ENCODE data around the gene RNGTT.
"Not testable (repeated sequence)": the region's sequence is repeated elsewhere in the genome, so short reads cannot be mapped to it uniquely, and the experiment has no call there.

RNGTT gene

DNA sequence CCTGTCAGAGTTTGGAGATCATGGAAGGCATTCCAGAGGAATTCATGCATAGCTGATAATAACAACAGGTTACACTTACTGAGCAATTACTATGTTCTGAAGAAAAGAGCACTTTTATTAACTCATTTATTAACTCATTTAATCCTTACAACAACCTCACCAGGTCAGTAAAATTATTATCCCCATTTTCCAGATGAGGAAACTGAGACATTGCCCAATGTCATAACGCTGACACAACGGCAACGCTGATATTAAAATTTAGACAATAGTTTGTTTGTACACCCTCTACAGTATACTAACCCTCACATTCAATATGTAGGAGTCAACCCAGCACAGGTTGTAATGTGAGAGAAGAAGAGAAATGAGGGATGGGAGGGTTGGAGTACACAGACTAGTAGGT lies 105.0 kb downstream of the RNGTT start:
- DNase-seq: no peak

GRCh38 chr6:88856566-88856965 lies 106.9 kb downstream of the RNGTT start:
- no peak for DNase-seq

DNA sequence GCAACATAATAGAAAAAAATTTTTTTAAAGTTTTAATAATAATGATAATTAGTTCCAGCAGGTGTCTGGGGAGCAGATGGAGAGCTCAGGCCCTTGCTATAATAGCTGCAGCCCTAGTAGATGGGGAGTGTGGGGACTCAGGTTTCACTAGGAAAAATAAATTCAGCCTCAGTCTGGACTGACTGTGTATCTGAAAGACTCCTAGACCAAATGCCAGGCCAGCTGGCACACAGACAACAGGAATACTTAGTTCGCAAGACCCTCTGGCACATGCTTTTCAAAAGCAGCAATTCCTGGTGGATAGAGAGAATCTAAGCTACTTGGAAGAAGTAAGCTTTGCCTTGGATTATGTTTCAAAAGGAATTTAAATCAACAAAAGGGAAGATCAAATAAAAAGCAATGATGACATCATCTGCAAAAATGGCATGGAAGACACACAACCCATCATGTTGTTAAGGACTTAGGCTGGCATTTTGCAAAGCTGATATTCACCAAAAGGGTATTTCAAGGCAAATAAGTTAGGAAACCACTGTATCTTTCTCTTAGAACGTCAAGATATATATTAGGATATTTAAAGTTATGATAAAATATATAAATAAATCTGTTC lies 107.8 kb downstream of the RNGTT start:
- DNase-seq: peak; percentile 94 to 99

- no peak for DNase-seq
Observed at GRCh38 chr6:88852775-88853174, 110.6 kb downstream of the RNGTT start.

DNA sequence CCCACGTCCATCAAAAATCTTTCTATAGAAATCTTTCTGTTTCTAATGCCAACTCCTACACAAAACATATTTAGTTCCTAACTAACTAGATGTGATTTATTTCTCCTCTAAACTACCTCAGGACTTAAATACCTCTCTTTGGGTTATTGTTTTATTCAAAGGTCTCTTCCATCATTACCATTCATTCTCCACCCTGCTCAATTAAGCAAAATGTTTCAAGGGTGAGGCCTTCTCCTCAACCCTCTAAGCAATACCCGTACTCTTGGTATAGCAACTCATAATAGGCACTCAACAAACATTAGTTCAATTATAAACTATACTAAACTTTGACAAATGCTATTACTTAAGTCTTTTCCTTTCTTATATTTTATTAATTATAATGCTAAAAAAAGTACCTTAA lies 111.4 kb downstream of the RNGTT start:
- DNase-seq: no peak

DNA sequence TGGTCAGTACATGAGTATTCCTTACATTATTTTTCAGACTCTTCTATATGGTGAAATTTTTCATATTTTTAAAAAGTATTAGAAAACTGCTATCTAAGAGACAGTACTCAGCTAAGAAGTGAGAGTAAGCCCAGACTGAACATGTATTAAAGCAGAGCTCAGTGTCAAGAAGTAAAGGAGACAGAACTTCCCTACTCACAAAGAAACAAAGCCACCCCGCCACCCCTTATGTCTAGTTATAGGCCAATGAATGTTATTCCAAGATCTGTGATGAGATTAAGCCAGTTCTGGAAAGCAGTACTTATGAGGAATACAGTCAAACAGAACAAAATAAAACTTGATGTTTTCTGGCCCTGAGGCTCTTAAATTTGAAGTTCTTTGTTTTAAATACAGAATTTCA lies 114.5 kb downstream of the RNGTT start:
- DNase-seq: peak in 1 of 2 experiments; percentile 12

GRCh38 chr6:88843040-88843439 lies 120.4 kb downstream of the RNGTT start:
- DNase-seq: no peak

DNA sequence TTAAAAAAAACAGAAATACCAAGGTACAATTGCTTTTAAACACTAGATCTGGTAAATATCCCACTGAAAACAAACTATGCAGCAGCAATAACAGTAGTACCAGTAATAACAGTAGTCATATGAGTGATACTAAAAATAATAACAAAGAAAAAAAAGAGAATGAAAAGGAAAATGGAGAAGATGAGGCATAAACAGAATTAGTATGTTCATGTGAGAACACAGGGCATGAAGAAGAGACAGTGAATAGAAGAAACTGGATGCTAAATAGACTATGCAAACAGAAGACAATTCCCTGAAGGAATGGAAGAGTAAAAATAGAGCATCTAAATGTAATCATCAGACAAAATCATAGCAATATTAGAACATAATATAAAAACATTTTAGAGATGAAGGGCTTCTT lies 121.1 kb downstream of the RNGTT start:
- no peak for DNase-seq

DNA sequence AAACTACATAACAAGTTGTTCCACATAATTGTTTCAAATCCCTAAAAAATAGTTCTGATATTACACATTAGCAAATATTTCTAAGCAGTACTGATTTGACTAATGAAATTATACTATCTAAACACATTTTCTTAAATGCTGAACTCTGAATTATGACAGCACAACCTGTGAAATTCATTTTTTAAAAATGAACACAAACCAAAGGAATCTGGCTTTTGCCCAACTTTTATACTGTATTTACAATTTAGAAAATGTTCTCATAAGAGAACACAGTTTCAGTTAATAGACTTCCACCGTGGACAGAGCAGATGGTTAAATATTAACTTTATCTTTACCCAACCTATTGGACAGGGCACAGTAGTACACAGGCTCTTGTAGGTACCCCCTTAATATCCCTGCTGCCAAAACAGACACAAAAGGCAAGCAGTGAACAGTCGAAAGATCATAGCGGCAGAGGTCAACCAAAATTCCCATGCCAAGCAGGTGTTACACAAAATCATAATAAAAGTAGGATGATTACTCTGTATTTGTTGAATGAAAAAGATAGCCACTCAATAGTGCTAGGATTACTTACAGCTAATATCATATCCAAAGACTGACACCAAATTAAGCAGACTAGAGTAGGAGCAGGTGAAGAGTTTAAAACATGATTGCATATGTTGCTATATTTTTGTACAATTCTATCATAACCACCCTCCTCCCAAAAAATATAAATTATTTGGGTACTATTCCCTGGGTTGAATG lies 122.5 kb downstream of the RNGTT start:
- DNase-seq: no peak

DNA sequence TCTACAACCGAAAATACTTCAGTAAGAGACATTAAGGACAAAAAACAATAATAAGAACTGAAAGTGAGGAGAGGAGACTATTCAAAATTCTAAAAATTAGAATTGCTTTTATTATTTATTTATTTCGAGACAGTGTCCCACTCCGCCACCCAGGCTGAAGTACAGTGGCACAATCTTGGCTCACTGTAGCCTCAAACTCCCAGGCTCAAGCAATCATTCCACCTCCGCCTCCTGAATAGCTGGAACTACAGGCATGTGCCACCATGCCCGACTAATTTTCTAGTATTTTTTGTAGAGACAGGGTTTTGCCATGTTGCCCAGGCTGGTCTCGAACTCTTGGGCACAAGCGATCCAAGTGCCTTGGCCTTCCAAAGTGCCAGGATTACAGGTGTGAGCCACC lies 123.1 kb downstream of the RNGTT start:
- no peak for DNase-seq

GRCh38 chr6:88839280-88839679 lies 124.1 kb downstream of the RNGTT start:
- DNase-seq: no peak

DNA sequence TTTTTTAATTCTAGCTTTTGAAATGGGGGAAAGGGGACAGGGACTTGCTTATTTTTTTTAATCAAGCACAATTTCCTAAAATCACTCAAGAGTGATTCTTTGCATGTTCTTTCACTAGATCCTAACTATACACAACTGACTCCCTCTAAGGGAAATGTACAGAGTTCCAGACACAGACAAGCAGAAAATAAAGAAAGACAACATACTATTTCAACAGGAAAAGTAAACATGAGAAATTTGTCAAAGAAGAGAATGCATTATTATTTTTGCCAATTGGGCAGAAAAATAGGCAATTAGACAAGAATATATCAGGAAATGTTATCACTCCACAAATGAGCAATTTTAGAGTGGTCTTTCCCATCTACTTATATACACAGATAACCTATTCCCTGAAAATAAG lies 128.2 kb downstream of the RNGTT start:
- DNase-seq: no peak

DNA sequence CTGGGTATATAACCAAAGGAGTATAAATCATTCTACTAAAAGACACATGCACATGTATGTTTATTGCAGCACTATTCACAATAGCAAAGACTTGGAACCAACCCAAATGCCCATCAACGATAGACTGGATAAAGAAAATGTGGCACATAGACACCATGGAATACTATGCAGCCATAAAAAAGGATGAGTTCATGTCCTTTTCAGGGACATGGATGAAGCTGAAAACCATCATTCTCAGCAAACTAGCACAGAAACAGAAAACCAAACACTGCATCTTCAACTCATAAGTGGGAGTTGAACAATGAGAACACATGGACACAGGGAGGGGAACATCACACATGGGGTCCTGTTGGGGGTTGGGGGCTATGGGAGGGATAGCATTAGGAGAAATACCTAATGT lies 130.3 kb downstream of the RNGTT start:
- DNase-seq: not testable (repeated sequence)

DNA sequence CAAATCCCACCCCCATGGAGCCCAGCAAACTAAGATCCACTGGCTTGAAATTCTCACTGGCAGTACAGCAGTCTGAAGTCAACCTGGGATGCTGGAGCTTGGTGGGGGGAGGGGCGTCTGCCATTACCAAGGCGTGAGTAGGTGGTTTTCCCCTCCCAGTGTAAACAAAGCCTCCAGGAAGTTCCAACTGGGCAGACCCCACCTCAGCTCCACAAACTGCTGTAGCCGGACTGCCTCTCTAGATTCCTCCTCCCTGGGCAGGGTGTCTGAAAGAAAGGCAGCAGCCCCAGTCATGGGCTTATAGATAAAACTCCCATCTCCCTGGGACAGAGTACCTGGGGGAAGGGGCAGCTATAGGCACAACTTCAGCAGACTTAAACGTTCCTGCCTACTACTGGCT lies 135.8 kb downstream of the RNGTT start:
- DNase-seq: not testable (repeated sequence)

GRCh38 chr6:88825856-88826255 lies 137.6 kb downstream of the RNGTT start:
- no peak for DNase-seq

DNA sequence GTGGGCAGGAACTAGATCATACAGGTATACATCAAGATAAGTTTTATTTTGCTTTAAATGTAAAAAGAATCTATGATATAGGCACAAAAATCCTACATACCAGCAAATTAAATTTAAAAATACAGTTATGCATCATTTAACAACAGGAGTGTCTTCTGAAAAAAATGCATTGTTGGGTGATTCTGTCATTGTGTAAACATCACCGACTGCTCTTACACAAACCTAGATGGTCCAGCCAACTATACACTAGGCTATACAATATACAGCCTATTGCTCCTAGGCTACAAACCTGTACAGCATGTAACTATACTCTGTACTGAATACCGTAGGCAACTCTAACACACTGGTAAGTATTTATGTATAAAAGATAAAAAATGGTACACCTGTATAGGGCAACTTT lies 139.4 kb downstream of the RNGTT start:
- DNase-seq: no peak

- no peak for DNase-seq
Observed at GRCh38 chr6:88815491-88815890, 147.9 kb downstream of the RNGTT start.

GRCh38 chr6:88814909-88815308 lies 148.5 kb downstream of the RNGTT start:
- no peak for DNase-seq

DNA sequence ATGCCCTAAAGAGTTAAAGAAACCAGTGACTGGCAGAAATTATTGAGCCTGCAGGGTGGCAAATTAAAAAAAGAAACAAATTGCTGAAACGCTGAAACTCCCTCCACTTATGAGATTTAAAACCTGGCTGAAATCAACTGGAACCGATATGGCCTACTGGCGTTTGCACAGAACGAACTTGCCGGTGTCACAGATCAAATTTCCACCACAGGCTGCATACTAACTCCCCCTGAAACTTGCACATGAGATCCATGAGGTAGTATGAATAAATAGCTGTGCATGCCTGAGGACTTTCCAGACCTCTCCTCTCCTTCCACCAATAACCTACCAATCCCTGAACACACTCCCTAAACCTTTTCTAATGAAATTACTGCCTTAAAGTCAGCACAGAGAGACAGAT lies 150.4 kb downstream of the RNGTT start:
- DNase-seq: no peak

DNA sequence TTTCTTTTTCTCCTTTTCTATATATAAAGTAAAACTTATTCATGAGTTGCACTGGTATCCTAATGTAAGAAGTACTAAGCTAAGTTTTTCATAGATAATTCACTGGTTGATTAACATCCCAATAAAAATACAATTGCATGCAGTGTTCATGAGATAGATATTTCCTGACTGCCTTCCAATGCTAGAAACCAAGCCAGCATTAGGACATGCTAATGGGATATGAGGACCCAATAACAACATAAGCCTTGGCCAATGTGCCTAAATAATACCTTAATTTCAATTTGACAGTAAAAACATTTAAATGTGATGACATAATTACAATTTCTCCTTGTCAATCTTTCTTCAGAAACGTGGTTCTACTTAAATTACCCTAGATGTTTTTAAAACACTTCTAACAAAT lies 152.7 kb downstream of the RNGTT start:
- no peak for DNase-seq

GRCh38 chr6:88810089-88810488 lies 153.3 kb downstream of the RNGTT start:
- DNase-seq: no peak

- DNase-seq: no peak
Observed at GRCh38 chr6:88808381-88808780, 155.0 kb downstream of the RNGTT start.

GRCh38 chr6:88807622-88808021 lies 155.8 kb downstream of the RNGTT start:
- DNase-seq: no peak

- no peak for DNase-seq
Observed at GRCh38 chr6:88806728-88807127, 156.7 kb downstream of the RNGTT start.

DNA sequence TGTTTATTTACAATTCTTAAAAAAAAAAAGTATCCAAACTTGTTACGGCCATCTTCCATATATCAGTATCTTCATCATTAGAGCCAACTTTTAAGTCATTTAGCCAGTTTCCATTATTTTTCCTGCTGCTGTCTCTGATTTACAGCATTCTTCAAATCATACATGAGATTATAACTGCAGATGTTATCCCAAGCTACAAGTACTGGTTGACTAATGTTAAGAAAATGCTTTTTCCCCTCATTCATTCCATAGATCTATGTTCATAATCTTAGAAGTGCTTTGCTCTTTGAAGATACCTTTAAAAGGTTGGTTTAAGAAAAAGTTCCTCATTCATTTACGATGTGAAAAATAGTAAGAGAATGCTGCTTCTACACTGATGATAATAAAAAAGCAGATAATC lies 158.7 kb downstream of the RNGTT start:
- DNase-seq: no peak
